Colonic mucosa (tissue), 4 donors: ENCODE data around the gene RNU6-9. TPM values are rescaled to one million over a fixed set of nuclear protein-coding genes. Genes with fewer than 3 reads are reported as not detected.
"Not testable (repeated sequence)": the region's sequence is repeated elsewhere in the genome, so short reads cannot be mapped to it uniquely, and the experiment has no call there.

Experiments
- DNase-seq: peaks from one replicate; pipeline ENCODE4 v3.0.0-alpha.2; 2020
- H3K27ac ChIP-seq: fragments of 200-600 bp; one replicate; pipeline ENCODE4 v1.8.0; 2021
- H3K27me3 ChIP-seq: fragments of 200-600 bp; one replicate; pipeline ENCODE4 v1.8.0; 2021
- H3K36me3 ChIP-seq: fragments of 200-600 bp; one replicate; pipeline ENCODE4 v1.8.0; 2021
- H3K4me1 ChIP-seq: fragments of 200-600 bp; one replicate; pipeline ENCODE4 v1.8.0; 2021; ENCODE audit warnings: mild to moderate bottlenecking
- H3K4me3 ChIP-seq: fragments of 200-600 bp; one replicate; pipeline ENCODE4 v1.8.0; 2021
- H3K9ac ChIP-seq, 2 donors: one replicate each; pipeline ENCODE4 v1.7.0; 2013; ENCODE audit warnings: control low read depth in 2 of 2, low read depth in 2 of 2, low read length in 2 of 2
- H3K9me3 ChIP-seq: fragments of 200-600 bp; one replicate; pipeline ENCODE4 v1.8.0; 2021
- intact Hi-C: fragments of 100-400 bp; cut with DNase I; formaldehyde crosslinking; loops from one replicate; pipeline ENCODE4 v1.14.1; 2022
- total RNA-seq, 2 donors: library from RNA; stranded (reverse); fragmentation: NEBNext Ultra II Directional in 1 of 2; extraction: Animal tissue kit (Norgen Biotek cat#: 25700) in 1 of 2; gene quantifications; one replicate each; pipeline ENCODE4 v1.2.1, GENCODE V29; 2021
- TF ChIP-seq, protein P1 (sequence below): fragments of 200-600 bp; IDR thresholded peaks from one replicate; pipeline ENCODE4 v1.8.0; 2022; ENCODE audit warnings: antibody characterized with exemption, mild to moderate bottlenecking
- donor health status: healthy.
- donor health status: DM: no; HTN: no; CAD: no.
- donor health status: DM: no; HTN: no; CAD: no.

The RNU6-9 gene
- total RNA-seq, 2 donors from 2014 or later: not detected

DNA sequence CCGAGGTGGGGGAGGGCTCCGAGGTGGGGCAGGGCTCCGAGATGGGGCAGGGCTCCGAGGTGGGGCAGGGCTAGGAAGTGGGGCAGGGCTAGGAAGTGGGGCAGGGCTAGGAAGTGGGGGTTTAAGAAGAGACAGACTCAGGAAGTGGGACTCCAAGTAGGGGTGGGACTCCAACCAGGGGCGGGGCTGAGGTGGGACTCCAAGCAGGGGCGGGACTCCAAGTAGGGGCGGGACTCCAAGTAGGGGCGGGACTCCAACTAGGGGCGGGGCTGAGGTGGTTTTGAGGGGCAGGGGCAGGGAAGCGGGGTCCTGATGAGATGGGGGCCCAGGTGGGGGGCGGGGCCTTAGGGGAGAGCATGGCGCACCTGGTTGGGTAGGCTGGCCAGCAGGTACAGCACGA lies 20.2 kb upstream of the RNU6-9 start:
- TF ChIP-seq, protein P1, sequence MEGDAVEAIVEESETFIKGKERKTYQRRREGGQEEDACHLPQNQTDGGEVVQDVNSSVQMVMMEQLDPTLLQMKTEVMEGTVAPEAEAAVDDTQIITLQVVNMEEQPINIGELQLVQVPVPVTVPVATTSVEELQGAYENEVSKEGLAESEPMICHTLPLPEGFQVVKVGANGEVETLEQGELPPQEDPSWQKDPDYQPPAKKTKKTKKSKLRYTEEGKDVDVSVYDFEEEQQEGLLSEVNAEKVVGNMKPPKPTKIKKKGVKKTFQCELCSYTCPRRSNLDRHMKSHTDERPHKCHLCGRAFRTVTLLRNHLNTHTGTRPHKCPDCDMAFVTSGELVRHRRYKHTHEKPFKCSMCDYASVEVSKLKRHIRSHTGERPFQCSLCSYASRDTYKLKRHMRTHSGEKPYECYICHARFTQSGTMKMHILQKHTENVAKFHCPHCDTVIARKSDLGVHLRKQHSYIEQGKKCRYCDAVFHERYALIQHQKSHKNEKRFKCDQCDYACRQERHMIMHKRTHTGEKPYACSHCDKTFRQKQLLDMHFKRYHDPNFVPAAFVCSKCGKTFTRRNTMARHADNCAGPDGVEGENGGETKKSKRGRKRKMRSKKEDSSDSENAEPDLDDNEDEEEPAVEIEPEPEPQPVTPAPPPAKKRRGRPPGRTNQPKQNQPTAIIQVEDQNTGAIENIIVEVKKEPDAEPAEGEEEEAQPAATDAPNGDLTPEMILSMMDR: no peak
- H3K9me3 ChIP-seq: no peaks in the 10 kb centered on the region
- H3K4me3 ChIP-seq: no peak overlapping the region
- peak; percentile 74 for DNase-seq
- no peaks in the 10 kb centered on the region for H3K27me3 ChIP-seq
- no peaks in the 10 kb centered on the region for H3K36me3 ChIP-seq
- no peak overlapping the region for H3K9ac ChIP-seq
- intact Hi-C loops: no loop called here
- H3K27ac ChIP-seq: no peak overlapping the region
- H3K4me1 ChIP-seq: peaks cover 5% of the 10 kb centered on the region

DNA sequence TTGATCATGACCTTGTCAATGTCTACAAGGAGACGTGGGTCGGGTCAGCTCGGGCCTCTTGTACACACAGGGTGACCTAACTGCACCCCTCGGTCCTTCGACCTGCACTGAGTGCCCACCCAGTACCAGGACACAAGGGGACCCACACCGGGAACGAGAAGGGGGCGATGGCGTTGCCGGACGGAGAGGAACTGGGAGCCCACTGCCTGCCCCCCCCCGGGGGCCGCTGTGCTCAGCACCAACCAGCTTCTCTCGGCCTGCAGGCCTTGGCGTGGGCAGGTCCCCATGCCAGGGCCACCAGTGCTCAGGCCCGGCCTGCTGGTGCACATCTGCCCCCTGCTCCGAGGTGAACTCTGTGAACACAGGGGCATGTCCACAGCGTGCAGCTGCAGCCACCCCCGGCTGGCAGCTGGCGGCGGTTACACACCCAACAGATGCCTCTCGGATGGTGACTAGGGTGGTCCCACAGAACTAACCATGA lies 19.7 kb upstream of the RNU6-9 start:
- TF ChIP-seq, protein P1: no peak
- Histone ChIP-seq H3K4me3 (no peak overlapping the region), H3K9ac (no peak overlapping the region), H3K36me3 (no peaks in the 10 kb centered on the region), H3K27me3 (no peaks in the 10 kb centered on the region), H3K4me1 (peaks cover 5% of the 10 kb centered on the region), H3K9me3 (no peaks in the 10 kb centered on the region), H3K27ac (no peak overlapping the region)
- DNase-seq: no peak
- intact Hi-C loops: no loop called here

DNA sequence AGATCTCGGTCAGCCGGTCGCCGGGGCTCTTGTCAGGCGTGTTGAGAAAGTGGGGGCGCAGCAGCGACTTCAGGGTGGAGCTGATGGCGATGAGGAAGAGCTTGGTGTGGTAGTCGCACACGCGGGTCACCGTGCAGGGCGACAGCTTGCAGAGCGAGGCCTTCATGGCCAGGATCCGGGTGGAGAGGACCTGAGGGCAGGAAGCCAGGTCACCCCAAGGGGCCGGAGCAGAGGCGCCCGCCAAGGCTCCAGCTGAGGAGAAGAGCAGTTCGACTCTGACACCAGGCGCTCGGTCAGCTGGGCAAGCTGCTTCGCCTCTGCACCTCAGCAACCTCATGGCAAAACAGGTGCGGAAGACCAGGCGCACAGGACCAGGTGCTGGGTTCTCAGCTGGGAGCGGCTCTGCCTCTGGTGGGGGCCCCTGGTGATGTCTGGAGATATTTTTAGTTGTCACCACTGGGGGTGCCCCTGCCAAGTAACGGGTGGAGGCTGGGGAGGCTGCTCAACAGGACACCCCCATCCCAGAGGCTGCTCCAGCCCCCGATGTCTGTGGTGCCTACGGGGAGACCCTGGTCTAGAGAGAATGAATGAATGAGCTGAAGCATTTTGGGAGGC lies 17.9 kb upstream of the RNU6-9 start:
- TF ChIP-seq, protein P1: no peak
- no peaks in the 10 kb centered on the region for H3K27me3 ChIP-seq
- no peak for DNase-seq
- peaks cover 5% of the 10 kb centered on the region for H3K4me1 ChIP-seq
- no peak overlapping the region for H3K27ac ChIP-seq
- intact Hi-C loops: no loop called here
- H3K9me3 ChIP-seq: no peaks in the 10 kb centered on the region
- no peak overlapping the region for H3K4me3 ChIP-seq
- no peak overlapping the region for H3K9ac ChIP-seq
- H3K36me3 ChIP-seq: no peaks in the 10 kb centered on the region

DNA sequence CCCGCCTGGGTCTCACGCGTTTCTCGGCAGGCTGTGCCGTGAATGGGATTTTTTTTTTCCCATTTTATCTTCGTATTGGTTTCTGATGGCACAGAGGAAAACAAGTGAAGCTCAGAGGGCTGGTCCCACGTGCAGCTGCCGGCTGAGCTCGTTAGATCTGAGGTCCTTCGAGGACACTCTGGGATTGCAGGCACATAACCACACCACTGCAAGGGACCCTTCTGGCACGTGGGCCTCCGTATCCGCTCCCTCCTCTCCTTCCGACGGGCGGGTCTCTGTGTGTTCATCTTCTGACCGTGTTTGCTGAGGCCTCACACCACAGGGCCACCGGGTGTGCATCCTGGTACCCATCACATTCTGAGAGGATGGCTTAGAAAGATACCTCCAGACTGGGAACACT lies 17.2 kb upstream of the RNU6-9 start:
- Histone ChIP-seq H3K36me3 (no peaks in the 10 kb centered on the region), H3K9ac (no peak overlapping the region), H3K4me3 (no peak overlapping the region), H3K27ac (no peak overlapping the region), H3K9me3 (no peaks in the 10 kb centered on the region), H3K4me1 (peaks cover 5% of the 10 kb centered on the region), H3K27me3 (no peaks in the 10 kb centered on the region)
- DNase-seq: no peak
- intact Hi-C loops: no loop called here
- TF ChIP-seq, protein P1: no peak

DNA sequence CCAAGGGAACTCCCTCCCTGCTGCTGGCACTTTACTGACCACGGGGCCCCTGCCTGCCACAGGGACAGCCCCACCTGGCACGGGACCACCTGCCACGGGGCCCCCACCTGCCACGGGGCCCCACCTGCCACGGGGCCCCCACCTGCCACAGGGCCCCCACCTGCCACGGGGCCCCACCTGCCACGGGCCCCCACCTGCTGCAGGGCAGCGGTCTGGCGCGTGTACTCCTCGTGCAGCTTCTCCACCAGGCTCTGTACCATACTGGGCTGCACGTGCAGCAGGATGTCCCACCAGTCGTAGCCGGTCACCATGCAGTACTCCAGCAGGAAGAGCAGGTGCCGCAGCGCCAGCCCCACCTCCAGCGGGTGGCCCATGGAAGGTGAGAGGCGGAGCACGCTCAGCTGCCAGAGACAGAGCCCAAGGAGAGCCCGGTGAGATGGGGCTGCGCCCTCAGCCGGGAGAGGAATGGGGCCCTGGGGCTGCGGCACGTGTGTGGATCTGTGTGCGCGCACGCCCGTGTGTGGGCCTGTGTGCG lies 16.4 kb upstream of the RNU6-9 start:
- Histone ChIP-seq H3K4me1 (peaks cover 5% of the 10 kb centered on the region), H3K27me3 (no peaks in the 10 kb centered on the region), H3K9ac (no peak overlapping the region), H3K4me3 (no peak overlapping the region), H3K27ac (no peak overlapping the region), H3K9me3 (no peaks in the 10 kb centered on the region), H3K36me3 (peaks cover 4% of the 10 kb centered on the region)
- TF ChIP-seq, protein P1: no peak
- intact Hi-C loops: no loop called here
- no peak for DNase-seq

DNA sequence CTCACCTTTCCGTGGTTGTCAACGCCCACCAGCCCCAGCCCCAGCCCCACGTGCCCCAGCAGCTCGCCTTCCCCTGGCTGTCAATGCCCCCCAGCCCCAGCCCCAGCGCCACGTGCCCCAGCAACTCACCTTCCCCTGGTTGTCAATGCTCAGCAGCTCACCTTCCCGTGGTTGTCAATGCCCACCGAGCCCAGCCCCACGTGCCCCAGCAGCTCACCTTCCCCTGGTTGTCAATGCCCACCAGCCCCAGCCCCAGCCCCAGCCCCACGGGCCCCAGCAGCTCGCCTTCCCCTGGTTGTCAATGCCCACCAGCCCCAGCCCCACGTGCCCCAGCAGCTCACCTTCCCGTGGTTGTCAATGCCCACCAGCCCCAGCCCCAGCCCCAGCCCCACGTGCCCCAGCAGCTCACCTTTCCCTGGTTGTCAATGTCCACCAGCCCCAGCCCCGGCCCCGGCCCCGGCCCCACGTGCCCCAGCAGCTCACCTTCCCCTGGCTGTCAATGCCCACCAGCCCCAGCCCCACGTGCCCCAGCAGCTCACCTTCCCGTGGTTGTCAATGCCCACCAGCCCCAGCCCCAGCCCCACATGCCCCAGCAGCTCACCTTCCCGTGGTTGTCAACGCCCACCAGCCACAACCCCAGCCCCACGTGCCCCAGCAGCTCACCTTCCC lies 15.2 kb upstream of the RNU6-9 start:
- H3K4me3 ChIP-seq, DNase-seq, H3K4me1 ChIP-seq, H3K9me3 ChIP-seq, H3K36me3 ChIP-seq, H3K27ac ChIP-seq, H3K9ac ChIP-seq, intact Hi-C loops, H3K27me3 ChIP-seq: not testable (repeated sequence)

DNA sequence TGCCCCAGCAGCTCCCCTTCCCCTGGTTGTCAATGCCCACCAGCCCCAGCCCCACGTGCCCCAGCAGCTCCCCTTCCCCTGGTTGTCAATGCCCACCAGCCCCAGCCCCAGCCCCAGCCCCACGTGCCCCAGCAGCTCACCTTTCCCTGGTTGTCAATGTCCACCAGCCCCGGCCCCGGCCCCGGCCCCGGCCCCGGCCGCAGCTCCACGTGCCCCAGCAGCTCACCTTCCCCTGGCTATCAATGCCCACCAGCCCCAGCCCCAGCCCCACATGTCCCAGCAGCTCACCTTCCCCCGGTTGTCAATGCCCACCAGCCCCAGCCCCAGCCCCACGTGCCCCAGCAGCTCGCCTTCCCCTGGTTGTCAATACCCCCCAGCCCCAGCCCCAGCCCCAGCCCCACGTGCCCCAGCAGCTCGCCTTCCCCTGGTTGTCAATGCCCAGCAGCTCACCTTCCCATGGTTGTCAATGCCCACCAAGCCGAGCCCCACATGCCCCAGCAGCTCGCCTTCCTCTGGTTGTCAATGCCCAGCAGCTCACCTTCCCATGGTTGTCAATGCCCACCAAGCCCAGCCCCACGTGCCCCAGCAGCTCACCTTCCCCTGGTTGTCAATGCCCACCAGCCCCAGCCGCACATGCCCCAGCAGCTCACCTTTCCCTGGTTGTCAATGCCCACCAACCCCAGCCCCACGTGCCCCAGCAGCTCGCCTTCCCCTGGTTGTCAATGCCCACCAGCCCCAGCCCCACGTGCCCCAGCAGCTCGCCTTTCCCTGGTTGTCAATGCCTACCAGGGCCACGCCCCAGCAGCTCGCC lies 14.3 kb upstream of the RNU6-9 start:
- H3K36me3 ChIP-seq, H3K9me3 ChIP-seq, intact Hi-C loops, DNase-seq, H3K27me3 ChIP-seq, H3K9ac ChIP-seq, H3K4me1 ChIP-seq, H3K4me3 ChIP-seq, H3K27ac ChIP-seq: not testable (repeated sequence)
